H1 (cell line): ENCODE data around the gene CYTH1. TPM values are rescaled to one million over a fixed set of nuclear protein-coding genes. Genes with fewer than 3 reads are reported as not detected.

ENCODE experiments used
- CTCF ChIA-PET: fragments of 300-600 bp; sonication (Branson Sonifier 250); formaldehyde crosslinking; loops from one replicate; lab custom pipeline; 2021; ENCODE audit not compliant: partially characterized antibody; lab: Charles Lee
- POLR2A ChIA-PET: fragments of 300-600 bp; sonication (Branson Sonifier 250); formaldehyde crosslinking; loops from one replicate; lab custom pipeline; 2021; ENCODE audit warnings: inconsistent platforms; ENCODE audit not compliant: partially characterized antibody; lab: Charles Lee
- DNase-seq, 2 experiments: peaks; one replicate each; pipeline versions ENCODE4 v3.0.0 to v3.0.0-alpha.2; 2010 to 2022; ENCODE audit warnings: low spot score in 2 of 2, low read depth in 1 of 2, mixed read lengths in 1 of 2
- FAIRE-seq: peaks from 2 replicates; lab custom pipeline; 2011; peaks lifted over from hg19 to GRCh38; lab: Jason Lieb, UNC
- H2AFZ ChIP-seq: 2 replicates; pipeline ENCODE4 v1.8.1; 2012; ENCODE audit warnings: low read length, inconsistent platforms
- H2AK5ac ChIP-seq: 2 replicates; pipeline ENCODE4 v1.6.1; 2013; ENCODE audit warnings: low read depth, low read length
- H2BK120ac ChIP-seq: replicated peaks from 2 replicates; pipeline ENCODE3; 2013; ENCODE audit warnings: low read depth, low read length, inconsistent platforms
- H2BK12ac ChIP-seq: 2 replicates; pipeline ENCODE4 v1.6.1; 2013; ENCODE audit warnings: low read depth, low read length
- H2BK15ac ChIP-seq: 2 replicates; pipeline ENCODE4 v1.6.1; 2013; ENCODE audit warnings: low read length
- H2BK20ac ChIP-seq: 2 replicates; pipeline ENCODE4 v1.6.1; 2013; ENCODE audit warnings: low read length
- H2BK5ac ChIP-seq: 2 replicates; pipeline ENCODE4 v1.6.1; 2013; ENCODE audit warnings: low read depth, low read length
- H3K14ac ChIP-seq: 2 replicates; pipeline ENCODE4 v1.6.1; 2013; ENCODE audit warnings: inconsistent platforms; ENCODE audit not compliant: insufficient read length
- H3K18ac ChIP-seq: 2 replicates; pipeline ENCODE4 v1.6.1; 2013; ENCODE audit warnings: low read length; ENCODE audit errors: extremely low read depth
- H3K23ac ChIP-seq: 2 replicates; pipeline ENCODE4 v1.6.1; 2013; ENCODE audit warnings: inconsistent platforms; ENCODE audit not compliant: insufficient read length
- H3K23me2 ChIP-seq: 2 replicates; pipeline ENCODE4 v1.6.1; 2013; ENCODE audit warnings: low read depth, low read length
- H3K27ac ChIP-seq: 2 replicates; pipeline ENCODE4 v1.6.1; 2011; ENCODE audit warnings: low read depth, low read length, inconsistent platforms
- H3K27me3 ChIP-seq, 4 experiments: replicated peaks in 1 of 4; 1 replicate in 1 of 4; 2 replicates in 3 of 4; pipeline versions ENCODE4 v1.6.1 to v1.8.1; 2011 to 2013; ENCODE audit warnings: low read length in 3 of 4, mild to moderate bottlenecking in 3 of 4, inconsistent platforms in 2 of 4, mixed read lengths in 2 of 4, moderate library complexity in 1 of 4; ENCODE audit not compliant: control insufficient read depth in 3 of 4, insufficient read depth in 3 of 4; ENCODE audit errors: extremely low read depth in 1 of 4
- H3K36me3 ChIP-seq, 4 experiments: 2 replicates each; pipeline versions ENCODE4 v1.6.1 to v1.8.1; 2011 to 2013; ENCODE audit warnings: mild to moderate bottlenecking in 4 of 4, low read length in 3 of 4, moderate library complexity in 2 of 4, control low read depth in 1 of 4, inconsistent platforms in 1 of 4; ENCODE audit not compliant: insufficient read depth in 4 of 4, control insufficient read depth in 2 of 4
- H3K4ac ChIP-seq: replicated peaks from 2 replicates; pipeline ENCODE3; 2013; ENCODE audit warnings: low read length, low read depth, mixed read lengths, inconsistent platforms; ENCODE audit not compliant: insufficient read length
- H3K4me1 ChIP-seq, 4 experiments: replicated peaks in 1 of 4; 1 replicate in 1 of 4; 2 replicates in 3 of 4; pipeline versions ENCODE4 v1.6.1 to v1.8.1; 2011 to 2013; ENCODE audit warnings: low read length in 3 of 4, inconsistent platforms in 2 of 4, mixed read lengths in 1 of 4; ENCODE audit not compliant: insufficient read depth in 4 of 4, control insufficient read depth in 3 of 4
- H3K4me2 ChIP-seq, 2 experiments: 2 replicates each; pipeline versions ENCODE4 v1.6.1 to v1.8.1; 2011 to 2013; ENCODE audit warnings: low read depth in 2 of 2, low read length in 2 of 2, control low read depth in 1 of 2, inconsistent platforms in 1 of 2, mild to moderate bottlenecking in 1 of 2; ENCODE audit not compliant: insufficient read depth in 1 of 2
- H3K4me3 ChIP-seq, 4 experiments: fragments of 200-600, 300-600 bp in 1 of 4; sonication (generic), shearing (Covaris generic), sonication (Bioruptor Twin) in 1 of 4; 2 replicates each; pipeline versions ENCODE4 v1.5.1 to v1.8.1; 2011 to 2016; ENCODE audit warnings: low read length in 4 of 4, low read depth in 3 of 4, control low read depth in 2 of 4, inconsistent platforms in 2 of 4, mild to moderate bottlenecking in 2 of 4, mixed read lengths in 1 of 4, moderate library complexity in 1 of 4; ENCODE audit not compliant: insufficient read depth in 2 of 4; ENCODE audit errors: extremely low read depth in 1 of 4
- H3K56ac ChIP-seq: replicated peaks from 2 replicates; pipeline ENCODE3; 2013; ENCODE audit warnings: low read depth, mild to moderate bottlenecking, mixed read lengths, low read length, inconsistent platforms; ENCODE audit not compliant: insufficient read length
- H3K79me1 ChIP-seq: 2 replicates; pipeline ENCODE4 v1.6.1; 2013; ENCODE audit warnings: low read depth, low read length, control low read depth
- H3K79me2 ChIP-seq, 2 experiments: 2 replicates each; pipeline versions ENCODE4 v1.6.1 to v1.8.1; 2012 to 2013; ENCODE audit warnings: low read length in 2 of 2, mild to moderate bottlenecking in 2 of 2, inconsistent platforms in 1 of 2; ENCODE audit not compliant: insufficient read depth in 2 of 2, control insufficient read depth in 1 of 2
- H3K9ac ChIP-seq, 4 experiments: replicated peaks in 1 of 4; 1 replicate in 1 of 4; 2 replicates in 3 of 4; pipeline versions ENCODE4 v1.6.1 to v1.8.1; 2011 to 2013; ENCODE audit warnings: low read depth in 3 of 4, low read length in 3 of 4, control low read depth in 2 of 4, mild to moderate bottlenecking in 2 of 4, moderate library complexity in 2 of 4, inconsistent platforms in 1 of 4; ENCODE audit errors: extremely low read depth in 1 of 4
- H3K9me3 ChIP-seq, 2 experiments: 2 replicates each; pipeline versions ENCODE4 v1.6.1 to v1.8.1; 2012 to 2013; ENCODE audit warnings: mild to moderate bottlenecking in 2 of 2, moderate library complexity in 2 of 2, control low read depth in 1 of 2, inconsistent platforms in 1 of 2, low read depth in 1 of 2, low read length in 1 of 2, mixed read lengths in 1 of 2; ENCODE audit not compliant: insufficient read depth in 2 of 2
- H4K20me1 ChIP-seq, 2 experiments: replicated peaks in 1 of 2; 2 replicates each; pipeline versions ENCODE3 to v1.8.1; 2011 to 2013; ENCODE audit warnings: inconsistent platforms in 2 of 2, low read length in 2 of 2, mild to moderate bottlenecking in 1 of 2; ENCODE audit not compliant: insufficient read depth in 2 of 2, control insufficient read depth in 1 of 2
- H4K5ac ChIP-seq: 2 replicates; pipeline ENCODE4 v1.6.1; 2013; ENCODE audit warnings: low read length, low read depth, mixed read lengths, inconsistent platforms; ENCODE audit not compliant: insufficient read length
- H4K8ac ChIP-seq: 2 replicates; pipeline ENCODE4 v1.8.0; 2013; ENCODE audit warnings: mild to moderate bottlenecking, moderate library complexity, low read length, inconsistent platforms; ENCODE audit not compliant: insufficient read depth; ENCODE audit errors: extremely low read depth
- H4K91ac ChIP-seq: replicated peaks from 2 replicates; pipeline ENCODE3; 2013; ENCODE audit warnings: low read length, mixed read lengths, inconsistent platforms; ENCODE audit not compliant: insufficient read length
- ASH2L ChIP-seq: fragments of 200-600, 300-600 bp; sonication (generic); IDR thresholded peaks from one replicate; pipeline ENCODE4 v1.7.1; 2017; ENCODE audit warnings: low read length
- CTCF ChIP-seq, 3 experiments: IDR thresholded peaks; 1 replicate in 2 of 3; 2 replicates in 1 of 3; pipeline versions ENCODE4 v1.5.1 to v1.6.1; 2011; ENCODE audit warnings: low read length in 3 of 3, mild to moderate bottlenecking in 3 of 3, inconsistent platforms in 2 of 3, low read depth in 1 of 3, moderate library complexity in 1 of 3; ENCODE audit not compliant: insufficient read depth in 1 of 3; ENCODE audit errors: control extremely low read depth in 1 of 3
- SIRT6 ChIP-seq: IDR thresholded peaks from one replicate; pipeline ENCODE4 v1.7.1; 2012; ENCODE audit warnings: low read length, inconsistent platforms
- TAF7 ChIP-seq: optimal IDR thresholded peaks from 2 replicates; pipeline ENCODE3; 2011; ENCODE audit warnings: low read depth, mild to moderate bottlenecking, inconsistent platforms, low read length, moderate library complexity, borderline replicate concordance
- TBP ChIP-seq: IDR thresholded peaks from 2 replicates; pipeline ENCODE4 v1.6.1; 2011; ENCODE audit warnings: low read depth, low read length, improper control_type of control experiment
- ZNF274 ChIP-seq: IDR thresholded peaks from 2 replicates; pipeline ENCODE4 v1.7.0; 2012; ENCODE audit warnings: low read length, borderline replicate concordance; ENCODE audit errors: extremely low read depth
- WGBS, 2 experiments: shearing (Covaris generic) in 1 of 2; methylation state at CpG; one replicate each; pipeline versions ENCODE4 v1.1.6 to v1.1.7; 2013 to 2015; ENCODE audit warnings: low lambda C conversion rate in 2 of 2, mixed read lengths in 2 of 2, inconsistent platforms in 1 of 2, low coverage in 1 of 2, missing lambda C conversion rate in 1 of 2; ENCODE audit not compliant: insufficient replicate concordance in 2 of 2, insufficient coverage in 1 of 2, insufficient read length in 1 of 2; ENCODE audit errors: extremely low coverage in 1 of 2, missing lambda C conversion rate in 1 of 2; 5-methylcytosine and 5-hydroxymethylcytosine counted together
- polyA plus RNA-seq, 7 experiments: library from polyadenylated mRNA; depleted of rRNA in 3 of 7; stranded (reverse) in 5 of 7; unstranded in 2 of 7; fragments of >200 nt in 5 of 7; fragments of 200-250 nt in 2 of 7; gene quantifications; 1 replicate in 5 of 7; 2 replicates in 1 of 7; 4 replicates in 1 of 7; pipeline versions ENCODE4 v1.2.1 to v1.2.3, GENCODE V29; 2011 to 2013; ENCODE audit warnings: missing spikeins in 2 of 7, mixed read lengths in 2 of 7
- total RNA-seq: library from RNA; stranded (reverse); fragmentation: NEBNext Ultra II Directional; extraction: Animal tissue kit (Norgen Biotek cat#: 25700); gene quantifications from 2 replicates; pipeline ENCODE4 v1.2.1, GENCODE V29; 2021

CYTH1 gene
- total and polyA plus RNA-seq, 2 of the 8 experiments (the other 6 are each of a cell fraction or from before 2014, with no cell fraction given), result 12.8 to 14.8 TPM

- no peak for DNase-seq
- no peak overlapping the region for H2AK5ac ChIP-seq
Measured at GRCh38 chr17:78667091-78667490, 115.0 kb downstream of the CYTH1 start.

More at GRCh38 chr17:78667091-78667490, 115.0 kb downstream of the CYTH1 start:
- Histone ChIP-seq H3K23me2 (no peaks in the 10 kb centered on the region; the same call in 1 of the 2 replicates), H3K36me3 (no peaks in the 10 kb centered on the region), H3K56ac (no peak overlapping the region), H2BK15ac (no peak overlapping the region), H3K23ac (no peak overlapping the region), H2BK120ac (no peak overlapping the region), H4K5ac (no peak overlapping the region), H3K4me2 (no peak overlapping the region), H3K4ac (no peak overlapping the region), H2BK12ac (no peak overlapping the region), H3K4me1 (no peaks in the 10 kb centered on the region; a peak in 1 of 7 replicates), H3K79me2 (no peaks in the 10 kb centered on the region), H4K91ac (no peak overlapping the region), H2BK5ac (no peak overlapping the region), H4K8ac (no peak overlapping the region), H3K4me3 (no peak overlapping the region), H3K27ac (no peak overlapping the region), H4K20me1 (no peaks in the 10 kb centered on the region), H3K79me1 (no peaks in the 10 kb centered on the region), H3K18ac (no peak overlapping the region), H3K9ac (no peak overlapping the region), H2BK20ac (no peak overlapping the region), H3K14ac (no peak overlapping the region), H3K9me3 (0 out of 4 replicates have a peak, but pooled peaks cover 0 to 3% of the 10 kb centered on the region in 2 experiments), H3K27me3 (no peaks in the 10 kb centered on the region), H2AFZ (no peak overlapping the region)
- WGBS, 2 experiments, result 83% methylated on average over 10 of the region's 10 CpGs; no CpG with 5 or more reads in 1 of the 2 experiments
- CTCF ChIA-PET, result interaction anchor here (0.7 to 3.1 kb wide), 8 partner anchors 9 to 134 kb away, joined by 3 to 13 read pairs (median 4); no protein-coding TSS in a partner anchor
- POLR2A ChIA-PET, result interaction anchor here (0.6 kb wide), 1 partner anchor 23 kb away, joined by 5 read pairs; no protein-coding TSS in a partner anchor
- TF ChIP-seq SIRT6 (no peak), TBP (no peak), TAF7 (no peak), ZNF274 (no peak), ASH2L (no peak), CTCF (IDR thresholded peaks at IDR 0.05; ENCODE audit: control extremely low read depth in 1 of 3, insufficient read depth in 1 of 3, low read depth in 1 of 3, low read length in 3 of 3) (no peak)
- no peak for FAIRE-seq
